HCT116 (cell line): ENCODE data around the gene L1CAM. TPM values are rescaled to one million over a fixed set of nuclear protein-coding genes. Genes with fewer than 3 reads are reported as not detected.

Experiments used
- ATAC-seq: fragments of 200-7000 bp; cut with Tn5 transposase; 2 replicates; pipeline ENCODE4 v1.9.1; 2020; ENCODE audit warnings: mild to moderate bottlenecking, moderate library complexity
- BruUV-seq: library from RNA; stranded (reverse); fragments of 400-500 nt; replicated peaks from 2 replicates; lab custom pipeline; 2021; lab: Mats Ljungman, UMichigan
- CTCF ChIA-PET: fragments of 300-600 bp; sonication (Branson Sonifier 250); formaldehyde crosslinking; loops from one replicate; lab custom pipeline; 2021; ENCODE audit warnings: antibody characterized with exemption; lab: Charles Lee
- POLR2A ChIA-PET: fragments of 300-600, 350-600 bp; sonication (Branson Sonifier 250); formaldehyde crosslinking; loops from one replicate; lab custom pipeline; 2021; ENCODE audit warnings: antibody characterized with exemption; lab: Charles Lee
- RAD21 ChIA-PET, 2 experiments: fragments of 300-600 bp; sonication (Branson Sonifier 250); formaldehyde crosslinking; loops; one replicate each; lab custom pipeline; 2023; ENCODE audit warnings: low total read pairs in 2 of 2; ENCODE audit not compliant: uncharacterized antibody in 2 of 2, unreplicated experiment in 2 of 2, low non-redundant PET in 1 of 2; lab: Charles Lee
- DNase-seq: peaks from one replicate; pipeline ENCODE4 v3.0.0-alpha.2; 2010; ENCODE audit warnings: low read depth, low spot score
- H2AFZ ChIP-seq: fragments of 200-600 bp; shearing (Covaris generic), sonication (generic); 2 replicates; pipeline ENCODE4 v1.6.1; 2017; ENCODE audit warnings: low read depth, mixed run types, mixed read lengths, antibody characterized with exemption, low read length; ENCODE audit not compliant: poor library complexity, severe bottlenecking
- H3K27ac ChIP-seq: 2 replicates; pipeline ENCODE4 v1.5.1; 2012; ENCODE audit warnings: low read depth, low read length
- H3K27me3 ChIP-seq: fragments of 200-600 bp; sonication (generic); 2 replicates; pipeline ENCODE4 v1.6.1; 2016; ENCODE audit warnings: mixed run types, low read length, mixed read lengths; ENCODE audit not compliant: insufficient read depth
- H3K36me3 ChIP-seq, 2 experiments: fragments of 200-500 bp in 1 of 2; fragments of 200-600 bp in 1 of 2; sonication (Bioruptor generic) in 1 of 2; sonication (generic) in 1 of 2; 2 replicates each; pipeline versions ENCODE4 v1.5.1 to v1.6.1; 2014 to 2016; ENCODE audit warnings: low read length in 2 of 2, inconsistent platforms in 1 of 2, mixed read lengths in 1 of 2, mixed run types in 1 of 2; ENCODE audit not compliant: insufficient read depth in 2 of 2, control insufficient read depth in 1 of 2
- H3K4me1 ChIP-seq, 2 experiments: fragments of 200-600 bp in 1 of 2; sonication (generic) in 1 of 2; 2 replicates each; pipeline versions ENCODE4 v1.5.1 to v1.6.1; 2012 to 2017; ENCODE audit warnings: low read length in 2 of 2, inconsistent platforms in 1 of 2, mild to moderate bottlenecking in 1 of 2, mixed read lengths in 1 of 2, mixed run types in 1 of 2, moderate library complexity in 1 of 2; ENCODE audit not compliant: insufficient read depth in 2 of 2, control insufficient read depth in 1 of 2
- H3K4me2 ChIP-seq: fragments of 200-600 bp; sonication (generic); 2 replicates; pipeline ENCODE4 v1.6.1; 2017; ENCODE audit warnings: mixed run types, low read length, mixed read lengths
- H3K4me3 ChIP-seq, 2 experiments: fragments of 200-600 bp in 1 of 2; sonication (generic) in 1 of 2; replicated peaks in 1 of 2; 2 replicates each; pipeline ENCODE4 v1.5.1; 2011 to 2016; ENCODE audit warnings: low read length in 2 of 2, control low read depth in 1 of 2, low read depth in 1 of 2, mild to moderate bottlenecking in 1 of 2, mixed read lengths in 1 of 2, mixed run types in 1 of 2
- H3K79me2 ChIP-seq: fragments of 200-600 bp; sonication (generic); 2 replicates; pipeline ENCODE4 v1.6.1; 2017; ENCODE audit warnings: mild to moderate bottlenecking, mixed run types, low read length, moderate library complexity, mixed read lengths; ENCODE audit not compliant: insufficient read depth
- H3K9ac ChIP-seq: fragments of 200-600 bp; sonication (generic); 2 replicates; pipeline ENCODE4 v1.6.1; 2016; ENCODE audit warnings: low read length, mixed read lengths
- H3K9me2 ChIP-seq: fragments of 200-600 bp; sonication (generic), shearing (Covaris generic); 2 replicates; pipeline ENCODE4 v1.6.1; 2017; ENCODE audit warnings: mixed run types, mild to moderate bottlenecking, moderate library complexity; ENCODE audit not compliant: insufficient read depth
- H3K9me3 ChIP-seq, 2 experiments: fragments of 200-500 bp in 1 of 2; fragments of 200-600 bp in 1 of 2; sonication (Bioruptor generic) in 1 of 2; sonication (generic) in 1 of 2; 2 replicates each; pipeline ENCODE4 v1.6.1; 2014 to 2017; ENCODE audit warnings: low read length in 2 of 2, mixed read lengths in 2 of 2, inconsistent platforms in 1 of 2, low read depth in 1 of 2, mild to moderate bottlenecking in 1 of 2, mixed run types in 1 of 2, moderate library complexity in 1 of 2; ENCODE audit not compliant: control insufficient read depth in 1 of 2, insufficient read depth in 1 of 2
- H4K20me1 ChIP-seq: fragments of 200-600 bp; sonication (generic), shearing (Covaris generic); 2 replicates; pipeline ENCODE4 v1.6.1; 2017; ENCODE audit warnings: mixed run types, mild to moderate bottlenecking, moderate library complexity; ENCODE audit not compliant: insufficient read depth
- ATF3 ChIP-seq: IDR thresholded peaks from 2 replicates; pipeline ENCODE4 v1.6.1; 2012
- CBX3 ChIP-seq: IDR thresholded peaks from 2 replicates; pipeline ENCODE4 v1.6.1; 2012; ENCODE audit warnings: low read depth
- CTCF ChIP-seq, 3 experiments: fragments of 200-600 bp in 1 of 3; sonication (generic) in 1 of 3; IDR thresholded peaks in 2 of 3; conservative IDR thresholded peaks in 1 of 3; 2 replicates each; pipeline ENCODE4 v1.5.1; 2012 to 2017; ENCODE audit warnings: low read depth in 2 of 3, low read length in 2 of 3, antibody characterized with exemption in 1 of 3, borderline replicate concordance in 1 of 3, control low read depth in 1 of 3, mild to moderate bottlenecking in 1 of 3, mixed read lengths in 1 of 3, mixed run types in 1 of 3, moderate library complexity in 1 of 3; ENCODE audit not compliant: insufficient read depth in 1 of 3
- ELF1 ChIP-seq: IDR thresholded peaks from 2 replicates; pipeline ENCODE4 v1.6.1; 2012; ENCODE audit warnings: low read depth, borderline replicate concordance
- EZH2phosphoT487 ChIP-seq: fragments of 200-600 bp; IDR thresholded peaks from 2 replicates; pipeline ENCODE4 v1.6.1; 2018; ENCODE audit warnings: antibody characterized with exemption, borderline replicate concordance
- FOSL1 ChIP-seq: IDR thresholded peaks from 2 replicates; pipeline ENCODE4 v1.6.1; 2012; ENCODE audit warnings: low read depth
- JUND ChIP-seq: IDR thresholded peaks from 2 replicates; pipeline ENCODE4 v1.6.1; 2012
- POLR2A ChIP-seq: IDR thresholded peaks from 2 replicates; pipeline ENCODE4 v1.7.0; 2011; ENCODE audit warnings: borderline replicate concordance; ENCODE audit not compliant: insufficient read depth, insufficient read length; ENCODE audit errors: extremely low read depth
- POLR2AphosphoS5 ChIP-seq: IDR thresholded peaks from 2 replicates; pipeline ENCODE4 v1.6.1; 2011; ENCODE audit warnings: mild to moderate bottlenecking, low read depth, low read length, moderate library complexity
- RAD21 ChIP-seq: IDR thresholded peaks from 2 replicates; pipeline ENCODE4 v1.6.1; 2012; ENCODE audit warnings: low read depth, mild to moderate bottlenecking
- REST ChIP-seq: IDR thresholded peaks from 2 replicates; pipeline ENCODE4 v1.6.1; 2012; ENCODE audit warnings: low read depth
- SIN3A ChIP-seq: IDR thresholded peaks from 2 replicates; pipeline ENCODE4 v1.6.1; 2012; ENCODE audit warnings: low read depth
- SP1 ChIP-seq: IDR thresholded peaks from 2 replicates; pipeline ENCODE4 v1.6.1; 2012; ENCODE audit warnings: low read depth
- SRF ChIP-seq: IDR thresholded peaks from 2 replicates; pipeline ENCODE4 v1.6.1; 2012; ENCODE audit warnings: low read depth
- TCF7L2 ChIP-seq: IDR thresholded peaks from 2 replicates; pipeline ENCODE4 v1.7.0; 2011; ENCODE audit warnings: borderline replicate concordance, inconsistent platforms; ENCODE audit not compliant: insufficient read depth, insufficient read length; ENCODE audit errors: extremely low read depth
- YY1 ChIP-seq: IDR thresholded peaks from 2 replicates; pipeline ENCODE4 v1.6.1; 2011; ENCODE audit warnings: low read length, low read depth, moderate library complexity, mild to moderate bottlenecking; ENCODE audit not compliant: insufficient replicate concordance; ENCODE audit errors: extremely low read depth
- ZNF274 ChIP-seq: fragments of 200-500 bp; sonication (Bioruptor generic); IDR thresholded peaks from 2 replicates; pipeline ENCODE4 v1.6.1; 2014; ENCODE audit warnings: mild to moderate bottlenecking, low read depth, low read length, inconsistent platforms
- intact Hi-C: fragments of 100-400 bp; cut with micrococcal nuclease; formaldehyde crosslinking; loops from 2 replicates; pipeline ENCODE4 v1.10.0; 2022
- total RNA-seq: library from RNA; stranded (reverse); gene quantifications from one replicate; pipeline ENCODE4 v1.2.1, GENCODE V29; 2021; ENCODE audit not compliant: unreplicated experiment

L1CAM gene
- total RNA-seq, 1 experiment from 2014 or later = 14.8 TPM

- intact Hi-C loops = no loop called here
- POLR2A ChIA-PET = no interaction called here
These were observed 40.8 kb downstream of the L1CAM start for GRCh38 chrX:153845195-153845594.

More at GRCh38 chrX:153845195-153845594, 40.8 kb downstream of the L1CAM start:
- no peak overlapping the region for H3K4me2 ChIP-seq
- no peaks in the 10 kb centered on the region for H3K36me3 ChIP-seq
- H4K20me1 ChIP-seq = no peaks in the 10 kb centered on the region
- H3K4me3 ChIP-seq = no peak overlapping the region
- no TSS peak for BruUV-seq
- no peak overlapping the region for H3K27ac ChIP-seq
- DNase-seq = no peak
- ChIA-PET CTCF (no interaction called here), RAD21 (no interaction called here)
- H3K79me2 ChIP-seq = no peaks in the 10 kb centered on the region
- no peaks in the 10 kb centered on the region for H3K9me2 ChIP-seq
- H3K4me1 ChIP-seq = no peaks in the 10 kb centered on the region
- no peak for ATAC-seq
- no peak overlapping the region for H3K9ac ChIP-seq
- H2AFZ ChIP-seq = no peak overlapping the region
- TF ChIP-seq EZH2phosphoT487 (no peak), SIN3A (no peak), ATF3 (no peak), TCF7L2 (no peak), ZNF274 (no peak), SRF (no peak), ELF1 (no peak), JUND (no peak), RAD21 (no peak), FOSL1 (no peak), CBX3 (no peak), YY1 (no peak), POLR2AphosphoS5 (no peak), CTCF (IDR thresholded peaks at IDR 0.05 in 2 of 3, conservative IDR thresholded peaks at IDR 0.05 in 1 of 3; ENCODE audit: borderline replicate concordance in 1 of 3, insufficient read depth in 1 of 3, low read depth in 2 of 3, low read length in 2 of 3) (no peak), REST (no peak), POLR2A (no peak), SP1 (no peak)
- TF ChIP-seq, all 23 proteins: peak for 0
- Histone ChIP-seq H3K27me3 (no peaks in the 10 kb centered on the region), H3K9me3 (no peaks in the 10 kb centered on the region)
